ENCODE results near the gene TNFSF11.
"Not testable (repeated sequence)": the region's sequence is repeated elsewhere in the genome, so short reads cannot be mapped to it uniquely, and the experiment has no call there.

The TNFSF11 gene

DNA sequence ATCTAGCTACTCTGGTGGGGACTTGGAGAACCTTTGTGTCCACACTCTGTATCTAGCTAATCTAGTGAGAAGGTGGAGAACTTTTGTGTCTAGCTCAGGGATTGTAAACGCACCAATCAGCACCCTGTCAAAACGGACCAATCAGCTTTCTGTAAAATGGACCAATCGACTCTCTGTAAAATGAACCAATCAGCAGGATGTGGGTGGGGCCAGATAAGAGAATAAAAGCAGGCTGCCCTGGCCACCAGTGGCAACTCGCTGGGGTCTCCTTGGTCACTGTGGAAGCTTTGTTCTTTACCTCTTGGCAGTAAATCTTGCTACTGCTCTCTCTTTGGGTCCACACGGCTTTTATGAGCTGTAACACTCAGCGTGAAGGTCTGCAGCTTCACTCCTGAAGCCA, 13.6 kb upstream of the TNFSF11 start:
- not testable (repeated sequence) for DNase-seq (ENCODE audit: low read depth in 2 of 2)

GRCh38 chr13:42561752-42562467, 12.0 kb upstream of the TNFSF11 start:
- DNase-seq (ENCODE audit: low read depth in 2 of 2), result no peak

DNA sequence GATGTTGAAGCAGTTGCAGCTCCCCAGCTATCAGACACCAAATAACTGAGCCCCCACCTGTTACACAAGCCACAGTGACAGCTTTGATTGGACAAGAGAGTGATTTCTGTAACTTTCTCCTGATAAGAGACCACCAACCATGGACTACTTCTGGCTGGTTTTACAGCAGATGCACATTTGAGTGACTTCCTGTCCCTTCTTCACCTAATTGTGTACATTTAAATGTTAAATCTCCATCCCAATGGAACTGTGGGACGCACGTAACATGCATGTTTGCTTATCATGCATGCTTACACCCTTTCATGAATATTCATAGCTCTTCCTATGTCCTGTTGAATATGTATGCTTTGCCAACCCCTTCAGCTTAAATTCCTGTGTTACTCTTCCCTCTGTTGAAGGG, 6.0 kb upstream of the TNFSF11 start:
- no peak for DNase-seq (ENCODE audit: low read depth in 2 of 2)

DNA sequence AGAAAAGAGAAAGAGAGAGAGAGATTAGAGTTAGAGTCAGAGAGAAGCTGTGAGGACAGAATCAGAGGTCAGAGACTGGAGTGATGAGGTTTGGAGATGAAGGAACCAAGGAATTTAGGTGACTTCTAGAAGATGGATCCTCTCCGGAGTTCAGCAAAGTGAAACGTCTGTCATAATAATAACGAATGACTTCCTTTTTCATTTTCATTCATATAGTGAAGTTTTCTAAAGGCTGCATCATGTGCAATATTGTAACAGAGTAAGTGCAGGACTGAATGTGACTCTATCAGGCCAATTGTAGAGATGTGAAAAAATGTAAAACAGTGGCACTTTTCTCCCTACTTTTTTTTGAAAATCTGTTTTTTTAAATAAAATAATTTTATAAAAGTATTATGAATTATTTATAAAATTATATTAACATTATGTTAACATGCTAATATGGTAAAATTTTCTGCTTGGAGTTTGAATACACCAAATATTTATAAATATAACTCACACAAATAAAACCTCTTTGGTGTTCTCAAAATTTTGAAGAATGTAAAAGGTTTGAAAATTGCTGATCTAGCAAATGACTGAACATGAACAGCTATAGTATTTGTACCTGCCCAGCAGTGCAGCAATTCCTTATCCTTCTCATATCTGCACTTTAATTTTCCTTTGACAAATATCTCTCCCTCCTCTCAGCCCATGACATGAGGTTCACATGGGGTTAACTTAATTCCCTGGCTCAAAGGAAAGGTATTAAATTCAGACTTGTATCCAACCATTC, 4.2 kb upstream of the TNFSF11 start:
- DNase-seq (ENCODE audit: low read depth in 2 of 2), result no peak

DNA sequence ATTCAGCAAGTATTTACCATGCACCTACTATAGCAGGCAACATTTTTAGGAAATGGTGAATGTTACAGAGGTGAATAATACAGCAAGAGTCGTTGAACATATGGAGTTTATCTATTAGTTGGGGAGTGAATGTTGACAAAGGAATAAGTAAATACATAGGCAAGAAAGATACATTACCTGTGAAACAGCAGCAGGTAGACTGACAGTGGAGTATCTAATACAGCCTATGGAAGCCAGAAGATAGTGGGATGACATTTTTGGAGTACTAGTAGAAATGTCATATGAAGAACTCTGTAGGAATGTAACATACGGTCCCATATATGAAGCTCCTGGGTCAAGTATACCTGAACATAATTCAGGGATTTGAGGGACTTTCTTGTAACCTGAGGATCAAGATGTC, 2.1 kb upstream of the TNFSF11 start:
- DNase-seq (ENCODE audit: low read depth in 2 of 2), result no peak

DNA sequence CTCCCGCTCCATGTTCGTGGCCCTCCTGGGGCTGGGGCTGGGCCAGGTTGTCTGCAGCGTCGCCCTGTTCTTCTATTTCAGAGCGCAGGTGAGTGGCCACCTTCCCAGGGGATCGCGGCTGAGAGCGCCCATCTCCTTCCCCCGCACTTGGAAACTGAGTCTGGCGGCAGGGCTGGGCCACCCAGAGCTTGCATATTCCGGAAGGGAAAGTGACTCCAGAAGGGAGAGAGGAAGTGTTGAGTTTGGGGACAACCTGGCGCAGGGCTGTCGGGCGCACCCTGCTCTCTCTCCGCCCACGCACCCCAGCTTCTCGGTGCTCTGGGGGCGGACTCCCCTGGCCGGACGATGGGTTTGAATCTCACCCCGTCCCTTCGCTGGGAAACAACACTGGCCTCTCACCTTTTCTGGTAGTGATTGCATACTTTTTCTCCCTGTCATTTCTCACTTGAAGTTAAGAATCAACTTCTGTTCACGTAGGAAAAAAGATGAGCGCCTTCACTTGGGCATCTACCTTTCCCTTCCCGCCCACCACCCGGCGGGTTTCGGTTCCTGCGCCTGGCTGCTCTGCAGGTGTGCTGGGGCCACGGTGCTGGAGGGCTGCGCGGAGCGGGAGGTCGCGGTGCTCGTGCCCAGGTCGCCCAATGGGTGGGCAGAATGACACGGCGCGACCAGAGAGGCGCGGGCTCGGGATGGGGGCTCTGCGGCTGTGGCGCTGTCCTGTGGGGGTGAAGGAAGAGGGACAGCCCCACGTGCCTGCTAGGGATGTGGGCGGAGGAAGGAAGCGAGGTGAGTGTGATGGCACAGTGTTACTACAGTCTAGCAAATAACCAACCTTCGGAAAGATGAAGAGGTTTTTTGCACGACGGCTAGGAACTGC, 721 bp downstream of the TNFSF11 start:
- peak in 1 of 2 donors; percentile 27 for DNase-seq (ENCODE audit: low read depth in 2 of 2)

GRCh38 chr13:42575938-42576337, 2.0 kb downstream of the TNFSF11 start:
- DNase-seq (ENCODE audit: low read depth in 2 of 2), result no peak

DNA sequence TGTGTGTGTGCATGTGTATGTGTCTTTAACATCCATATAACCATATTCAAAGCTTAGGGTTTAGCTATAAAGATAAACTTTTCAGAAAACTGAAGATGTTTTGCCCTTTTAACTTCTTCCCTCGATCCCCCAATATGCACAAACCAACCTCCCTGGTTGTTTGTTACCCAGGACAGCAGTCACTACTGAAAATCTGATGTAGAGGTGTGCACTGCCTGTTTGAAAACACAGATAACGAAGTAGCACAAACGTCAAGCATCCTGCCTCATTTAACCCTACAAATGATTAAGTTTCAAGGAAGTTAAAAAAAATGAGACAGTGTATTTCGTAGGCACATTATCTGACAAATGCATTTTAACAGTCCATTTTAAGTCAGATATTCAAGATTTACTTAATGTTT, 3.6 kb downstream of the TNFSF11 start:
- no peak for DNase-seq (ENCODE audit: low read depth in 2 of 2)

DNA sequence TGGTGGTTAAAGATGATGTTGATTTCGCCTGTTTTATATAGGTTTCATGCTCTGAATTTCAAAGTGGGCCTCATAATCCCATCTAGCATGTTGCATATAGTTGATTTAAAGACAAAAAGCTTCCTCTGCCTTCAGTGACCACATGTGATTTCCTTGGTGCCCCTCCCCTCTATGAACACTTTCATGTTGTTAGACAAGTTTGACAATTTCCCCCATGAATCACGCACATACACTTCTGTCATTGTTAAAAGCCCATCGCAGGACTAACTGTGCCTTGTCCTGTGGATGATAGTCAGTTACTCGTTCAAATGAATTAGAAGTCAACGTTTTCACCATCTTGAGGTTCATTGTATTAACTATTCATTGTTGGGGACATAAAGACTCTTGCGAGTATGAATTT, 6.7 kb downstream of the TNFSF11 start:
- no peak for DNase-seq (ENCODE audit: low read depth in 2 of 2)

- DNase-seq (ENCODE audit: low read depth in 2 of 2), result no peak
Measured at GRCh38 chr13:42581427-42581826, 7.5 kb downstream of the TNFSF11 start.

GRCh38 chr13:42591602-42592001, 17.6 kb downstream of the TNFSF11 start:
- DNase-seq (ENCODE audit: low read depth in 2 of 2), result no peak

DNA sequence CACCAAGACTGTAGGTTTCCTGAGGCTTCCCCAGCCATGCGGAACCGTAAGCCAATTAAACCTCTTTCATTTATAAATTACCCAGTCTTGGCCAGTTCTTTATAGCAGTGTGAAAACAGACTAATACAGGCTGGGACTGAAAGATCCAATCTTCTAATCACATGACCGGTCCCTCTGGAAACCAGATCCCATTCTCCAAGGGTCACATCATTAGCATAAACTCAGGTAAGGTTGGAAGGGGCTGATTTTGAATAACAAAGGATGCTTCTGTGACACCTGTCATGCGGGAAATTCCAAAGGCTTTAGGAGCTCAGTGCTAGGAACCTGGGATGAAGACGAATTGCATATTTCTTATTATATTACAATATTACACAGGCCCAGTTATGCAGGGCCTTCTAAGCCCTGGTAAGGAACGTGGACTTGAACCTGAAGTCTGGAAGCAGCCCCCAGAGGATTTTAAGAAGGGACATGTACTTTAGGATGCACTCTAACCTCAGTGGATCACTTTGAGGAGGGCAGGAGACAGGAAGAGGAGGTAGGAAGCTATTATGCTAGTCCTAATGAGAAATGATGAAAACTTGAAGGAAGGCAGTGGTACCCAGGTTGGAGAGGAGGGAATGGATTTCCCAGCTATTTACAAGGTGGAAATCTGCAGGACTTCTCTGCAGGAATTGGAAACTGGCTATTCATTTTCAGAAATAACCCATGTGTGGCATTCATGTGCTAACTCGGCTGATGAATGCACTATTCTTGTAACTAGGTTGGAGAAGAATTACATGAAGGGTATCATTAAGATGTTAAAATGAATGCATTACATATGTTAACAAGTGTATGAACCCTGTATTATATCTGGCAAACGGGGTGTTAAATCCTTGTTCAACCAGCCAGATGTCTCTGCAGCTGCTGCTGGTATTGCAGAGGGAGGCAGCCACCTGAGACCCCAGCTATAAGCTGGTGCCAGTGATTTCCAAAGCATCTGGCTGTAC, 19.3 kb downstream of the TNFSF11 start:
- DNase-seq (ENCODE audit: low read depth in 2 of 2), result no peak

GRCh38 chr13:42594481-42595252, 20.7 kb downstream of the TNFSF11 start:
- DNase-seq (ENCODE audit: low read depth in 2 of 2), result peak in 1 of 2 donors; percentile 21

DNA sequence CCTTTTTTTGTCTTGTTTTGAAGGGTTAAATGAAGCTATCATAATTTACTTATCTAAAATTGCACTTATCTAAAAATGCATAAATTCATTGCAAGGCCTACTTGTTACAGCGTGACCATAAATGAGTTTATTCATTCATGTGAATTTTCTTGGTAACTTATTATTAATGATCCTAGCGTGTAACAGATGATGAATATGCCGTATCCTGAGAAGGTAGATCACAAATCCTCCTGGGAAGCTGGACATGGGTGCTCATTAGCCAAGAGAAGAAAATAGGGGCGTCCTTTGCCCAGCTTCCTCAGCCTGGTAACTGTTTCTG, 21.3 kb downstream of the TNFSF11 start:
- no peak for DNase-seq (ENCODE audit: low read depth in 2 of 2)

DNA sequence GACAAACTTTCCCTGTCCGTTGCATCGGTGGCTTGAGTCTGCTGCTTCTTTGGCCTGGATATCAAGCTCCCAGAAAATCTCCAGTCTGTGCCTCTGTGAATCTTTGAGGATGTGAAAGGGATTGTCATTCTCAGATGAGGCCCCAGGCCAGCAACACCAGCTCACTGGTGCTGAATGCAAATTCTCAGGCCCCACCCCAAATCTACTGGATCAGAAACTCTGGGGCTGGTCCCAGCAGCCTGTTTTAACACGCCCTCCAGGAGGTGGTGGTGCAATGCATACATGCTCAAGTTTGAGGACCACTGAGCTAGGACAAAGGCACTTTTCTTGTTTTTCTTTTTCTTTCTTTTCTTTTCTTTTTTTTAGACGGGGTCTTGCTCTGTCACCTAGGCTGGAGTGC, 23.6 kb downstream of the TNFSF11 start:
- no peak for DNase-seq (ENCODE audit: low read depth in 2 of 2)

DNA sequence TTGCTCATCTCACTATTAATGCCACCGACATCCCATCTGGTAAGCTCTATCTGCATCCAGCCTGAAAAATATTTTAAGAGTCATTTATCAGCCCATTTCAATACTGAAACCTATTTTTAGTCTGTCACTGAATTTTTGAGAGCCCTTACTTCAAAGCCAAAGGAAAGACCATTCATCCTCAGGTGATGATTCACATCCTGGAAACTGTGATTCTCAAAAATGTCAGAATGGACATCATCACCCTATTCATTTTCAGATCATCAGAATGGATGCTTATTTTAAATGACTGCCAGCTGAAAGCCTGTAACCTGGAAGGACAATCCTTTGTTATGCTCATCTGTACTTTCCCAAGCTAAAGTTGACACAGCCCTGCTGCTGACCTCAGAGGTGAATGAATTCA, 27.0 kb downstream of the TNFSF11 start:
- DNase-seq (ENCODE audit: low read depth in 2 of 2), result no peak

DNA sequence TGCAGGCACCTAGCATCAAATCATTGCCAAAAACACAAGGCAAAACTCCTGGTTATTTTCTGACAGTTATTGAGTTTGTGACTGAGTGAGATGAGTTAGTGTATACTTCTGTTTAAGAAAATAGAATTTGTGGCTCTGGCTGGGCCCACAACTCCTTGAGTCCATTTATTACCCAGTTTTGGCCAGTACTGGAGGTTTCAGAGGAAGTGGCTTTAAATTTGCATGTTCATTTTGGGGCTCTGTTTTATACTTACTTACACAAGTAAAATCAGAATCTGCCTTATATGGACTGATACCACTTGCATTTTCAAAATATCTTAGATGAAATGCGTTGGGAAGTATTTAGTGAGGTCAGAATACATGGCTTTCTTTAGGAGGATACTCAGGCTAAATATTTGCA, 29.0 kb downstream of the TNFSF11 start:
- DNase-seq (ENCODE audit: low read depth in 2 of 2), result no peak

DNA sequence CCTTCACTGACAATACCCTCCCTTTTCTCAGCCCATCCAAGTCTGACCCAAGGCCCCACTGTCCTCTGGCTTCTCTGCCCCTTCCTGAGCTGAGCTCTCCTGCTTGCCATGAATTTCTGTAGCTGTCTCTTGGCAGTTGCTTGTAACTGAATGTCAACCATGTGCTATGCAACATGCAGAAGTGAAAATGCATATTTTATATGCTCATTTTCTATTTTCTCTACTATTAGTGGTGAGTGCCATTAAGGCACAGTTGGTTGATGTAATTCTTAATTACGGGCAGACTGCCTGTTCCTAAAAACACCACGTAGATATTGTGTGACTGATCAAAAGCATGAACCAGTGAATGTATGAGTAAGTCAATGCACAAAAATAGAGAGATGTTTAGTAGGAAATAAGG, 29.6 kb downstream of the TNFSF11 start:
- DNase-seq (ENCODE audit: low read depth in 2 of 2), result no peak

DNA sequence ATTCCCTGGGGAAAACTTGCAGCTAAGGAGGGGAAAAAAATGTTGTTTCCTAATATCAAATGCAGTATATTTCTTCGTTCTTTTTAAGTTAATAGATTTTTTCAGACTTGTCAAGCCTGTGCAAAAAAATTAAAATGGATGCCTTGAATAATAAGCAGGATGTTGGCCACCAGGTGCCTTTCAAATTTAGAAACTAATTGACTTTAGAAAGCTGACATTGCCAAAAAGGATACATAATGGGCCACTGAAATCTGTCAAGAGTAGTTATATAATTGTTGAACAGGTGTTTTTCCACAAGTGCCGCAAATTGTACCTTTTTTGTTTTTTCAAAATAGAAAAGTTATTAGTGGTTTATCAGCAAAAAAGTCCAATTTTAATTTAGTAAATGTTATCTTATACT, 33.6 kb downstream of the TNFSF11 start:
- DNase-seq (ENCODE audit: low read depth in 2 of 2), result no peak

- DNase-seq (ENCODE audit: low read depth in 2 of 2), result no peak
Measured at GRCh38 chr13:42610649-42611048, 36.7 kb downstream of the TNFSF11 start.

Data from stimulated activated CD8-positive, alpha-beta memory T cell treated with anti-CD3 and anti-CD28 coated beads, Interleukin-2, amount 100 ng/mL, for 1 hour (primary cell).